HEK293T (cell line): ENCODE measurements around the gene FRRS1.
A peak's percentile ranks its signal among the peaks of the same experiment; 100 is the strongest.

Experiments used
- CTCF ChIA-PET: fragments of 350-600 bp; formaldehyde crosslinking; extraction: SDS; loops from one replicate; lab custom pipeline; 2021; ENCODE audit warnings: antibody characterized with exemption, inconsistent platforms; lab: Yijun Ruan, JAX
- POLR2A ChIA-PET: fragments of 350-600 bp; formaldehyde crosslinking; extraction: SDS; loops from one replicate; lab custom pipeline; 2020; ENCODE audit warnings: antibody characterized with exemption, inconsistent platforms; lab: Yijun Ruan, JAX
- DNase-seq: peaks from one replicate; pipeline ENCODE4 v3.0.0; 2012; ENCODE audit warnings: mixed read lengths; ENCODE audit errors: extremely low spot score
- ARNT ChIP-seq: fragments of 450-650 bp; IDR thresholded peaks from 2 replicates; pipeline ENCODE4 v1.6.1; 2017; ENCODE audit warnings: mild to moderate bottlenecking
- BHLHE40 ChIP-seq: fragments of 450-650 bp; IDR thresholded peaks from 2 replicates; pipeline ENCODE4 v1.6.1; 2016; ENCODE audit warnings: mild to moderate bottlenecking, moderate library complexity, borderline replicate concordance
- CTBP1 ChIP-seq: fragments of 450-650 bp; IDR thresholded peaks from 2 replicates; pipeline ENCODE4 v1.6.1; 2016; ENCODE audit warnings: borderline replicate concordance
- ELF4 ChIP-seq: fragments of 450-650 bp; IDR thresholded peaks from 2 replicates; pipeline ENCODE4 v1.6.1; 2017; ENCODE audit warnings: antibody characterized with exemption
- FOXA1 ChIP-seq: fragments of 450-650 bp; IDR thresholded peaks from 2 replicates; pipeline ENCODE4 v1.6.1; 2016; ENCODE audit warnings: mild to moderate bottlenecking
- FOXK2 ChIP-seq: fragments of 450-650 bp; IDR thresholded peaks from 2 replicates; pipeline ENCODE4 v1.6.1; 2016; ENCODE audit warnings: mild to moderate bottlenecking
- FOXM1 ChIP-seq: fragments of 450-650 bp; IDR thresholded peaks from 2 replicates; pipeline ENCODE4 v1.6.1; 2017; ENCODE audit warnings: mild to moderate bottlenecking, borderline replicate concordance
- HDGF ChIP-seq: fragments of 450-650 bp; IDR thresholded peaks from 2 replicates; pipeline ENCODE4 v1.6.1; 2017; ENCODE audit warnings: antibody characterized with exemption, borderline replicate concordance
- L3MBTL2 ChIP-seq: fragments of 450-650 bp; conservative IDR thresholded peaks from 2 replicates; pipeline ENCODE4 v1.6.1; 2016; ENCODE audit warnings: mild to moderate bottlenecking
- LEF1 ChIP-seq: fragments of 450-650 bp; IDR thresholded peaks from 2 replicates; pipeline ENCODE4 v1.6.1; 2017; ENCODE audit warnings: mild to moderate bottlenecking, borderline replicate concordance
- NFRKB ChIP-seq: fragments of 450-650 bp; IDR thresholded peaks from 2 replicates; pipeline ENCODE4 v1.6.1; 2016; ENCODE audit warnings: mild to moderate bottlenecking, moderate library complexity
- PKNOX1 ChIP-seq: fragments of 450-650 bp; IDR thresholded peaks from 2 replicates; pipeline ENCODE4 v1.6.1; 2016
- SP1 ChIP-seq: fragments of 450-650 bp; IDR thresholded peaks from 2 replicates; pipeline ENCODE4 v1.6.1; 2017
- SUZ12 ChIP-seq: fragments of 450-650 bp; IDR thresholded peaks from 2 replicates; pipeline ENCODE4 v1.6.1; 2016; ENCODE audit warnings: mild to moderate bottlenecking
- TARDBP ChIP-seq: fragments of 450-650 bp; IDR thresholded peaks from 2 replicates; pipeline ENCODE4 v1.6.1; 2016
- ZNF384 ChIP-seq: fragments of 450-650 bp; IDR thresholded peaks from 2 replicates; pipeline ENCODE4 v1.6.1; 2016

FRRS1 gene

GRCh38 chr1:99754055-99754626 is 12.3 kb downstream of the FRRS1 start:
- DNase-seq: no peak
- TF ChIP-seq L3MBTL2 (peak; percentile 43), FOXK2 (no peak), TARDBP (no peak)
- ChIA-PET POLR2A (interaction anchor here (1.1 kb wide), 1 partner anchor 12 kb away, joined by 3 read pairs; the partner anchor contains the start of gene FRRS1), CTCF (interaction anchor here (0.6 kb wide), 1 partner anchor 27 kb away, joined by 3 read pairs; no protein-coding TSS in a partner anchor)

- DNase-seq: no peak
- CTCF ChIA-PET: no interaction called here
- TF ChIP-seq PKNOX1: peak; percentile 32
- no peak for TF ChIP-seq SP1
- no peak for TF ChIP-seq NFRKB
- no peak for TF ChIP-seq CTBP1
- TF ChIP-seq FOXA1: no peak
- no peak for TF ChIP-seq L3MBTL2
- TF ChIP-seq HDGF: no peak
- POLR2A ChIA-PET: no interaction called here
Measured at GRCh38 chr1:99751877-99752504, 14.4 kb downstream of the FRRS1 start.

GRCh38 chr1:99749504-99750347 is 16.7 kb downstream of the FRRS1 start:
- CTCF ChIA-PET: no interaction called here
- no peak for DNase-seq
- no peak for TF ChIP-seq TARDBP
- TF ChIP-seq SP1: no peak
- TF ChIP-seq BHLHE40: no peak
- no peak for TF ChIP-seq LEF1
- no peak for TF ChIP-seq FOXM1
- no peak for TF ChIP-seq SUZ12
- TF ChIP-seq FOXA1: no peak
- TF ChIP-seq ARNT: no peak
- TF ChIP-seq NFRKB: no peak
- no peak for TF ChIP-seq L3MBTL2
- TF ChIP-seq HDGF: no peak
- POLR2A ChIA-PET: no interaction called here

GRCh38 chr1:99748419-99748818 is 18.0 kb downstream of the FRRS1 start:
- no peak for TF ChIP-seq FOXM1
- TF ChIP-seq BHLHE40: no peak
- TF ChIP-seq HDGF: no peak
- TF ChIP-seq PKNOX1: no peak
- TF ChIP-seq SUZ12: no peak
- no peak for TF ChIP-seq L3MBTL2
- TF ChIP-seq TARDBP: no peak
- TF ChIP-seq ZNF384: no peak
- no peak for TF ChIP-seq NFRKB
- no peak for DNase-seq
- CTCF ChIA-PET: no interaction called here
- POLR2A ChIA-PET: no interaction called here

- CTCF ChIA-PET: no interaction called here
- POLR2A ChIA-PET: no interaction called here
- TF ChIP-seq TARDBP: no peak
- no peak for TF ChIP-seq ZNF384
- TF ChIP-seq L3MBTL2: no peak
- no peak for TF ChIP-seq FOXK2
- TF ChIP-seq HDGF: no peak
- TF ChIP-seq SP1: no peak
- no peak for DNase-seq
Measured at GRCh38 chr1:99745684-99746083, 20.8 kb downstream of the FRRS1 start.

- POLR2A ChIA-PET: no interaction called here
- TF ChIP-seq ELF4 (no peak), CTBP1 (no peak), HDGF (no peak), SUZ12 (no peak), LEF1 (no peak), ZNF384 (no peak), PKNOX1 (no peak), FOXA1 (no peak), TARDBP (no peak), BHLHE40 (no peak), FOXK2 (no peak), FOXM1 (no peak), ARNT (no peak), NFRKB (no peak), L3MBTL2 (no peak), SP1 (no peak)
- DNase-seq: no peak
- CTCF ChIA-PET: no interaction called here
Measured at GRCh38 chr1:99745061-99745460, 21.4 kb downstream of the FRRS1 start.
